Neural progenitor cell (in vitro differentiated cells): Measurements from ENCODE around the gene CSE1L.

ENCODE experiments used
- CTCF ChIP-seq: fragments of 200-600 bp; sonication (generic); IDR thresholded peaks from 2 replicates; pipeline ENCODE4 v1.5.1; 2017; ENCODE audit warnings: antibody characterized with exemption, mild to moderate bottlenecking
- EZH2 ChIP-seq: fragments of 200-600 bp; sonication (generic); IDR thresholded peaks from 2 replicates; pipeline ENCODE4 v1.6.1; 2017; ENCODE audit warnings: antibody characterized with exemption, mild to moderate bottlenecking, moderate library complexity
- EZH2phosphoT487 ChIP-seq: fragments of 200-600 bp; sonication (generic); IDR thresholded peaks from 2 replicates; pipeline ENCODE4 v1.6.1; 2017; ENCODE audit warnings: antibody characterized with exemption

GRCh38 chr20:49123982-49124381, 77.9 kb downstream of the CSE1L start:
- TF ChIP-seq CTCF = no peak
- no peak for TF ChIP-seq EZH2phosphoT487
- no peak for TF ChIP-seq EZH2
